Hematopoietic multipotent progenitor cell treated with erythropoietin and hydrocortisone succinate and interleukin-3 and kit ligand, for 17 days (in vitro differentiated cells): ENCODE results near the gene SCO2.

Source experiments
- DNase-seq: peaks from one replicate; pipeline ENCODE4 v3.0.0-alpha.2; 2015; ENCODE audit warnings: low spot score

The SCO2 gene

GRCh38 chr22:50475652-50476002, 49.8 kb downstream of the SCO2 start:
- DNase-seq: no peak

GRCh38 chr22:50474710-50475651, 50.4 kb downstream of the SCO2 start, which contains the start of gene SBF1:
Gene SBF1, minus strand, starts transcription at chr22:50475035. Its CDS starts 195 bp downstream, at chr22:50474840.
- peak; percentile 93 for DNase-seq

- peak; percentile 9 for DNase-seq
Measured at GRCh38 chr22:50473855-50474671, 51.3 kb downstream of the SCO2 start.
